ENCODE measurements around the gene SPATA46. TPM values are rescaled to one million over a fixed set of nuclear protein-coding genes. Genes with fewer than 3 reads are reported as not detected.
A peak's percentile ranks its signal among the peaks of the same experiment; 100 is the strongest.

Gene SPATA46
- total RNA-seq, 3 donors from 2014 or later, result not detected

- Histone ChIP-seq H3K9me3 (no peaks in the 10 kb centered on the region), H3K36me3 (ENCODE audit: low read depth) (no peaks in the 10 kb centered on the region), H3K4me3 (no peak overlapping the region), H3K4me1 (ENCODE audit: low read depth) (peaks cover 38% of the 10 kb centered on the region)
- intact Hi-C loops (cut with DNase I, micrococcal nuclease), result loop anchor here in 1 of 2 donors (10.0 kb wide), 1 partner anchor 99 kb away; no protein-coding TSS in a partner anchor
- TF ChIP-seq CTCF (IDR thresholded peaks at IDR 0.05), result no peak
- DNase-seq (peak in 1 of 3 donors; percentile 29), ATAC-seq (no peak)
These were observed 7.5 kb upstream of the SPATA46 start for GRCh38 chr1:162384116-162384515.

- ATAC-seq, result no peak
- H3K9me3 ChIP-seq, result no peaks in the 10 kb centered on the region
- H3K4me3 ChIP-seq, result no peak overlapping the region
- no peak for TF ChIP-seq CTCF (IDR thresholded peaks at IDR 0.05)
- intact Hi-C loops (cut with DNase I, micrococcal nuclease), result loop anchor here in 1 of 2 donors (10.0 kb wide), 1 partner anchor 99 kb away; no protein-coding TSS in a partner anchor
- no peaks in the 10 kb centered on the region for H3K36me3 ChIP-seq (ENCODE audit: low read depth)
- DNase-seq, result peak in 1 of 3 donors; percentile 5
- H3K4me1 ChIP-seq (ENCODE audit: low read depth), result peaks cover 37% of the 10 kb centered on the region
These were observed 6.9 kb upstream of the SPATA46 start for GRCh38 chr1:162383516-162383915.

- H3K9me3 ChIP-seq, result no peaks in the 10 kb centered on the region
- DNase-seq (no peak), ATAC-seq (no peak)
- peaks cover 35% of the 10 kb centered on the region for H3K4me1 ChIP-seq (ENCODE audit: low read depth)
- no peak for TF ChIP-seq CTCF (IDR thresholded peaks at IDR 0.05)
- intact Hi-C loops (cut with DNase I, micrococcal nuclease), result loop anchor here in 1 of 2 donors (10.0 kb wide), 1 partner anchor 98 kb away; no protein-coding TSS in a partner anchor
- H3K36me3 ChIP-seq (ENCODE audit: low read depth), result no peaks in the 10 kb centered on the region
- H3K4me3 ChIP-seq, result no peak overlapping the region
These were observed 6.4 kb upstream of the SPATA46 start for GRCh38 chr1:162383091-162383490.

GRCh38 chr1:162381941-162382750 is 5.5 kb upstream of the SPATA46 start:
- Histone ChIP-seq H3K4me1 (ENCODE audit: low read depth) (peaks cover 35% of the 10 kb centered on the region), H3K9me3 (no peaks in the 10 kb centered on the region), H3K4me3 (no peak overlapping the region), H3K36me3 (ENCODE audit: low read depth) (no peaks in the 10 kb centered on the region)
- DNase-seq (peak in 2 of 3 donors; percentile 56 to 65), ATAC-seq (peak; percentile 68)
- TF ChIP-seq CTCF (IDR thresholded peaks at IDR 0.05), result no peak
- intact Hi-C loops (cut with DNase I, micrococcal nuclease), result loop anchor here in 1 of 2 donors (10.0 kb wide), 1 partner anchor 97 kb away; no protein-coding TSS in a partner anchor

- no peak for TF ChIP-seq CTCF (IDR thresholded peaks at IDR 0.05)
- Histone ChIP-seq H3K4me3 (no peak within 1 kb of the TSS), H3K4me1 (ENCODE audit: low read depth) (peaks cover 34% of the 10 kb centered on the region), H3K9me3 (no peaks in the 10 kb centered on the region), H3K36me3 (ENCODE audit: low read depth) (no peaks in the 10 kb centered on the region)
- intact Hi-C loops (cut with DNase I, micrococcal nuclease), result loop anchor here in 1 of 2 donors (10.0 kb wide), 1 partner anchor 97 kb away; no protein-coding TSS in a partner anchor
- DNase-seq (peak in 1 of 3 donors; percentile 75), ATAC-seq (peak; percentile 94)
These were observed 4.7 kb upstream of the SPATA46 start, which contains the start of gene C1orf226 for GRCh38 chr1:162381383-162381782. TSS of gene C1orf226 (plus strand) at chr1:162381728. CDS start at chr1:162381902, 174 bp downstream.
